Stomach (tissue), 9 donors: ENCODE data around the gene CHD9. TPM values are rescaled to one million over a fixed set of nuclear protein-coding genes. Genes with fewer than 3 reads are reported as not detected.
A peak's percentile ranks its signal among the peaks of the same experiment; 100 is the strongest.
"Not testable (repeated sequence)": the region's sequence is repeated elsewhere in the genome, so short reads cannot be mapped to it uniquely, and the experiment has no call there.

Source experiments
- DNase-seq, 2 donors: peaks; one replicate each; pipeline versions ENCODE4 v3.0.0 to v3.0.0-alpha.2; 2013 to 2019
- H3K27ac ChIP-seq, 5 donors: fragments of 200-600 bp in 4 of 5; sonication (generic) in 4 of 5; one replicate each; pipeline ENCODE4 v1.5.1; 2013 to 2019; ENCODE audit warnings: mild to moderate bottlenecking in 1 of 5, moderate library complexity in 1 of 5
- H3K27me3 ChIP-seq, 3 donors: fragments of 200-600 bp; sonication (generic); one replicate each; pipeline ENCODE4 v1.5.1; 2017 to 2019; ENCODE audit warnings: mixed run types in 1 of 3
- H3K36me3 ChIP-seq, 4 donors: fragments of 200-600 bp; sonication (generic); 1 replicate in 3 of 4; 2 replicates in 1 of 4; pipeline ENCODE4 v1.5.1; 2016 to 2019
- H3K4me1 ChIP-seq, 4 donors: fragments of 200-600 bp; sonication (generic); one replicate each; pipeline ENCODE4 v1.5.1; 2016 to 2019
- H3K4me3 ChIP-seq, 4 donors: fragments of 200-600 bp; sonication (generic) in 3 of 4; one replicate each; pipeline ENCODE4 v1.5.1; 2016 to 2019; ENCODE audit warnings: mild to moderate bottlenecking in 1 of 4
- H3K9me3 ChIP-seq, 4 donors: fragments of 200-600 bp; sonication (generic); one replicate each; pipeline ENCODE4 v1.5.1; 2016 to 2019
- CTCF ChIP-seq, 7 experiments: fragments of 450-650 bp in 4 of 7; fragments of 200-600 bp in 3 of 7; sonication (generic) in 3 of 7; IDR thresholded peaks; one replicate each; pipeline ENCODE4 v1.5.1; 2016 to 2019; ENCODE audit warnings: antibody characterized with exemption in 7 of 7, control low read depth in 2 of 7, mild to moderate bottlenecking in 1 of 7
- EP300 ChIP-seq: sonication (generic); formaldehyde crosslinking; IDR thresholded peaks from one replicate; pipeline ENCODE4 v1.6.1; 2017; ENCODE audit warnings: antibody characterized with exemption
- POLR2A ChIP-seq, 4 donors: fragments of 450-650 bp; IDR thresholded peaks; one replicate each; pipeline ENCODE4 v1.6.1; 2016; ENCODE audit warnings: antibody characterized with exemption in 4 of 4, control low read depth in 2 of 4, mild to moderate bottlenecking in 1 of 4, moderate library complexity in 1 of 4
- POLR2AphosphoS5 ChIP-seq, 3 donors: sonication (generic); formaldehyde crosslinking; IDR thresholded peaks; one replicate each; pipeline ENCODE4 v1.6.1; 2016; ENCODE audit warnings: antibody characterized with exemption in 3 of 3
- WGBS, 5 donors: extraction: QIAGEN DNeasy Blood & Tissue Kit in 3 of 5; methylation state at CpG; one replicate each; pipeline versions ENCODE4 v1.1.5 to v1.1.7; 2013 to 2018; 5-methylcytosine and 5-hydroxymethylcytosine counted together
- intact Hi-C: fragments of 100-400 bp; cut with DNase I; formaldehyde crosslinking; loops from one replicate; pipeline ENCODE4 v1.15.1; 2023; ENCODE audit warnings: low total_unique reads
- polyA plus RNA-seq, 3 donors: library from polyadenylated mRNA; stranded (reverse); fragments of 200-250 nt; gene quantifications; one replicate each; pipeline ENCODE4 v1.2.3, GENCODE V29; 2013
- total RNA-seq, 5 donors: library from RNA; depleted of rRNA; stranded (reverse); fragments of >200 nt; gene quantifications; one replicate each; pipeline versions ENCODE4 v1.1.0 to v1.2.3, GENCODE V29; 2014 to 2016
- donor health status: healthy with polysubstance abuse.
- donor health status: Bipolar disorder and iron deficiency.
- donor health status: healthy.

Gene CHD9
- total and polyA plus RNA-seq, 8 donors: 8.1 to 224 (median 29.4) TPM

GRCh38 chr16:53068423-53068833 lies 13.6 kb downstream of the CHD9 start:
- no peak for TF ChIP-seq POLR2AphosphoS5 (IDR thresholded peaks at IDR 0.05)
- TF ChIP-seq CTCF (IDR thresholded peaks at IDR 0.05): no peak
- no peak for DNase-seq
- 78 to 93% (median 83%) methylated on average over 4 of the region's 4 CpGs for WGBS, 5 donors
- intact Hi-C loops: no loop called here
- Histone ChIP-seq H3K36me3 (no peaks in the 10 kb centered on the region), H3K27ac (peak overlapping the region in 1 of 5 donors; percentile 10), H3K9me3 (no peaks in the 10 kb centered on the region), H3K27me3 (no peaks in the 10 kb centered on the region), H3K4me1 (peaks cover 9 to 37% (median 21%) of the 10 kb centered on the region in 4 donors), H3K4me3 (no peak overlapping the region)

GRCh38 chr16:53069772-53070171 lies 15.0 kb downstream of the CHD9 start:
- Histone ChIP-seq H3K27me3 (no peaks in the 10 kb centered on the region), H3K27ac (no peak overlapping the region), H3K9me3 (no peaks in the 10 kb centered on the region), H3K4me1 (peaks cover 9 to 36% (median 21%) of the 10 kb centered on the region in 4 donors), H3K4me3 (no peak overlapping the region), H3K36me3 (no peaks in the 10 kb centered on the region)
- TF ChIP-seq CTCF (IDR thresholded peaks at IDR 0.05) (no peak), POLR2A (IDR thresholded peaks at IDR 0.05) (no peak), POLR2AphosphoS5 (IDR thresholded peaks at IDR 0.05) (no peak), EP300 (no peak)
- intact Hi-C loops: no loop called here
- WGBS, 5 donors: 76 to 85% (median 81%) methylated on average over 2 of the region's 2 CpGs
- no peak for DNase-seq

GRCh38 chr16:53071748-53072301 lies 17.0 kb downstream of the CHD9 start:
- Histone ChIP-seq H3K36me3 (no peaks in the 10 kb centered on the region), H3K4me3 (no peak overlapping the region), H3K4me1 (peaks cover 9 to 26% (median 15%) of the 10 kb centered on the region in 4 donors), H3K27me3 (no peaks in the 10 kb centered on the region), H3K27ac (peak overlapping the region in 3 of 5 donors; percentile 27 to 50 (median 38)), H3K9me3 (no peaks in the 10 kb centered on the region)
- TF ChIP-seq EP300 (no peak), POLR2A (IDR thresholded peaks at IDR 0.05) (no peak), CTCF (IDR thresholded peaks at IDR 0.05) (no peak), POLR2AphosphoS5 (IDR thresholded peaks at IDR 0.05) (no peak)
- intact Hi-C loops: no loop called here
- 36 to 52% (median 43%) methylated on average over 4 to 6 of the region's 6 CpGs for WGBS, 5 donors
- DNase-seq: peak in 1 of 2 donors; percentile 93

GRCh38 chr16:53073022-53073421 lies 18.2 kb downstream of the CHD9 start:
- no peak for DNase-seq
- Histone ChIP-seq H3K27ac (no peak overlapping the region), H3K4me1 (peaks cover 9 to 26% (median 15%) of the 10 kb centered on the region in 4 donors), H3K36me3 (no peaks in the 10 kb centered on the region), H3K27me3 (no peaks in the 10 kb centered on the region), H3K4me3 (no peak overlapping the region), H3K9me3 (no peaks in the 10 kb centered on the region)
- TF ChIP-seq POLR2A (IDR thresholded peaks at IDR 0.05) (no peak), EP300 (no peak), POLR2AphosphoS5 (IDR thresholded peaks at IDR 0.05) (no peak), CTCF (IDR thresholded peaks at IDR 0.05) (no peak)
- intact Hi-C loops: no loop called here
- 85 to 96% (median 94%) methylated on average over 6 of the region's 6 CpGs for WGBS, 5 donors

GRCh38 chr16:53074296-53074695 lies 19.5 kb downstream of the CHD9 start:
- H3K36me3 ChIP-seq, H3K27me3 ChIP-seq, H3K4me3 ChIP-seq, H3K9me3 ChIP-seq, intact Hi-C loops, DNase-seq, H3K27ac ChIP-seq: not testable (repeated sequence)
- 67 to 99% (median 83%) methylated on average over 3 of the region's 3 CpGs for WGBS, 5 donors
- H3K4me1 ChIP-seq: peaks cover 9 to 32% (median 15%) of the 10 kb centered on the region in 4 donors

GRCh38 chr16:53075461-53075860 lies 20.7 kb downstream of the CHD9 start:
- intact Hi-C loops, H3K27ac ChIP-seq, H3K27me3 ChIP-seq, DNase-seq, H3K9me3 ChIP-seq, H3K4me3 ChIP-seq, H3K36me3 ChIP-seq: not testable (repeated sequence)
- H3K4me1 ChIP-seq: peaks cover 14 to 38% (median 25%) of the 10 kb centered on the region in 4 donors
- 90 to 96% (median 92%) methylated on average over 7 of the region's 7 CpGs for WGBS, 5 donors
